Ascending aorta (tissue), 2 donors: ENCODE data around the gene BABAM2. TPM values are rescaled to one million over a fixed set of nuclear protein-coding genes. Genes with fewer than 3 reads are reported as not detected.

Source experiments
- DNase-seq, 2 donors: peaks; one replicate each; pipeline ENCODE4 v3.0.0-alpha.2; 2019; ENCODE audit warnings: low spot score in 2 of 2
- H3K27ac ChIP-seq, 2 donors: fragments of 200-600 bp; sonication (generic); one replicate each; pipeline ENCODE4 v1.5.1; 2016 to 2017; ENCODE audit warnings: mild to moderate bottlenecking in 1 of 2
- H3K27me3 ChIP-seq: fragments of 200-600 bp; sonication (generic); one replicate; pipeline ENCODE4 v1.5.1; 2017
- H3K36me3 ChIP-seq, 2 donors: fragments of 200-600 bp; sonication (generic); one replicate each; pipeline ENCODE4 v1.5.1; 2016
- H3K4me1 ChIP-seq, 2 donors: fragments of 200-600 bp; sonication (generic); one replicate each; pipeline ENCODE4 v1.5.1; 2016 to 2017; ENCODE audit warnings: mild to moderate bottlenecking in 1 of 2
- H3K4me3 ChIP-seq, 2 donors: fragments of 200-600 bp; sonication (generic); one replicate each; pipeline ENCODE4 v1.5.1; 2016 to 2017; ENCODE audit warnings: mild to moderate bottlenecking in 1 of 2
- H3K9me3 ChIP-seq, 2 donors: fragments of 200-600 bp; sonication (generic); one replicate each; pipeline ENCODE4 v1.5.1; 2016
- intact Hi-C: fragments of 100-400 bp; cut with DNase I; formaldehyde crosslinking; loops from one replicate; pipeline ENCODE4 v1.15.1; 2023
- total RNA-seq: library from RNA; depleted of rRNA; stranded (reverse); fragments of >200 nt; gene quantifications from one replicate; pipeline ENCODE4 v1.1.0, GENCODE V29; 2016
- TF ChIP-seq, protein P1 (sequence below), 3 experiments: fragments of 200-600 bp in 2 of 3; fragments of 450-650 bp in 1 of 3; sonication (generic) in 2 of 3; IDR thresholded peaks; one replicate each; pipeline ENCODE4 v1.5.1; 2016 to 2019; ENCODE audit warnings: antibody characterized with exemption in 3 of 3, mild to moderate bottlenecking in 1 of 3, moderate library complexity in 1 of 3

The BABAM2 gene
- total RNA-seq, 1 donor from 2014 or later = 19.6 TPM

- intact Hi-C loops = loop anchor here (5.0 to 10.0 kb wide), 2 partner anchors 172 to 325 kb away; no protein-coding TSS in a partner anchor
- TF ChIP-seq, protein P1, sequence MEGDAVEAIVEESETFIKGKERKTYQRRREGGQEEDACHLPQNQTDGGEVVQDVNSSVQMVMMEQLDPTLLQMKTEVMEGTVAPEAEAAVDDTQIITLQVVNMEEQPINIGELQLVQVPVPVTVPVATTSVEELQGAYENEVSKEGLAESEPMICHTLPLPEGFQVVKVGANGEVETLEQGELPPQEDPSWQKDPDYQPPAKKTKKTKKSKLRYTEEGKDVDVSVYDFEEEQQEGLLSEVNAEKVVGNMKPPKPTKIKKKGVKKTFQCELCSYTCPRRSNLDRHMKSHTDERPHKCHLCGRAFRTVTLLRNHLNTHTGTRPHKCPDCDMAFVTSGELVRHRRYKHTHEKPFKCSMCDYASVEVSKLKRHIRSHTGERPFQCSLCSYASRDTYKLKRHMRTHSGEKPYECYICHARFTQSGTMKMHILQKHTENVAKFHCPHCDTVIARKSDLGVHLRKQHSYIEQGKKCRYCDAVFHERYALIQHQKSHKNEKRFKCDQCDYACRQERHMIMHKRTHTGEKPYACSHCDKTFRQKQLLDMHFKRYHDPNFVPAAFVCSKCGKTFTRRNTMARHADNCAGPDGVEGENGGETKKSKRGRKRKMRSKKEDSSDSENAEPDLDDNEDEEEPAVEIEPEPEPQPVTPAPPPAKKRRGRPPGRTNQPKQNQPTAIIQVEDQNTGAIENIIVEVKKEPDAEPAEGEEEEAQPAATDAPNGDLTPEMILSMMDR (IDR thresholded peaks at IDR 0.05) = no peak
- H3K27ac ChIP-seq = peak overlapping the region; percentile 59 to 80
Observed at GRCh38 chr2:28276807-28277206, 386.3 kb downstream of the BABAM2 start.

GRCh38 chr2:28277466-28277865 is 386.9 kb downstream of the BABAM2 start:
- Histone ChIP-seq H3K4me3 (no peak overlapping the region), H3K27ac (no peak overlapping the region), H3K27me3 (no peaks in the 10 kb centered on the region), H3K36me3 (no peaks in the 10 kb centered on the region), H3K9me3 (no peaks in the 10 kb centered on the region), H3K4me1 (peaks cover 10 to 20% of the 10 kb centered on the region in 2 donors)
- TF ChIP-seq, protein P1 (IDR thresholded peaks at IDR 0.05) = no peak
- intact Hi-C loops = loop anchor here (5.0 to 10.0 kb wide), 2 partner anchors 173 to 325 kb away; no protein-coding TSS in a partner anchor
- DNase-seq = no peak

More at GRCh38 chr2:28276807-28277206, 386.3 kb downstream of the BABAM2 start:
- Histone ChIP-seq H3K27me3 (no peaks in the 10 kb centered on the region), H3K4me3 (no peak overlapping the region), H3K9me3 (no peaks in the 10 kb centered on the region), H3K36me3 (no peaks in the 10 kb centered on the region), H3K4me1 (peaks cover 10 to 20% of the 10 kb centered on the region in 2 donors)
- DNase-seq = no peak

DNA sequence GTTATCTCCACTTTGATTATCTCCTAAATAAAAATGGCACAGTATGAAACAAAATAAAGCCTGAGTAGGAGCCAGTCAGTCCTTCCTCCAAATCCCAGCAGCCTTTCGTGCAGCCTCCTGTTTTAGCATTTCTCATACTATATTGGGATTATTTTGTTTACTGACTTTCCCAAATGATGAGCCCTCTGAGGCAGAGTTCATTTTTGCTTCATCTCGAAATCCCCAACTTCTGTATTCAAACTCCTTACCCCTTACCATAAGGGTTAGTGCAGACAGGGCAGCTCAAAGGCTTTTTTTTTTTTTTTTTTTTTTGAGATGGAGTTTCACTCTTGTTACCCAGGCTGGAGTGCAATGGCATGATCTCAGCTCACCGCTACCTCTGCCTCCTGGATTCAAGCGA is 388.8 kb downstream of the BABAM2 start:
- Histone ChIP-seq H3K9me3 (no peaks in the 10 kb centered on the region), H3K36me3 (no peaks in the 10 kb centered on the region), H3K27ac (no peak overlapping the region), H3K4me3 (no peak overlapping the region), H3K27me3 (no peaks in the 10 kb centered on the region), H3K4me1 (peaks cover 10 to 20% of the 10 kb centered on the region in 2 donors)
- intact Hi-C loops = loop anchor here (5.0 to 10.0 kb wide), 2 partner anchors 175 to 327 kb away; no protein-coding TSS in a partner anchor
- TF ChIP-seq, protein P1 (IDR thresholded peaks at IDR 0.05) = no peak
- no peak for DNase-seq

DNA sequence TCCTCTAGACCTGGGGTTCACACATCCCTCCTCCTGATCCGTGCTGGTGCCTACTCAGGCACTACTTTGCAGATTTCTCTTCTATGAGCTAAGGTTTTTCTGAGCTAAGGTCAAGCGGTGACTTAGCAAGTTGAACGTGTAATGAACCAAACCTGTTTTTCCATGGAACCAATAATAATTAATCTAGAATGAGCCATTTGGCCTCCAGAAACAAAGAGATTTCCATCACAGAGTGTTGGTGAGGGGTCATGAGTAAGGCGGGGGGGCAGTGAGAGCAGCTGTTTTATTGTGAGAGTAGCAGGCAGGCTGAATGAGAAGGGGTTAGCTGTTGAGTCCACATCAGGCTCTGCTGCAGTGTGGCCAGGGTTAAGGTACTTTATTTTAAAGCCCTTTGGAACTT is 390.1 kb downstream of the BABAM2 start:
- TF ChIP-seq, protein P1 (IDR thresholded peaks at IDR 0.05) = no peak
- Histone ChIP-seq H3K4me3 (no peak overlapping the region), H3K27ac (no peak overlapping the region), H3K4me1 (peaks cover 8 to 10% of the 10 kb centered on the region in 2 donors), H3K36me3 (no peaks in the 10 kb centered on the region), H3K27me3 (no peaks in the 10 kb centered on the region), H3K9me3 (no peaks in the 10 kb centered on the region)
- intact Hi-C loops = no loop called here
- DNase-seq = no peak

DNA sequence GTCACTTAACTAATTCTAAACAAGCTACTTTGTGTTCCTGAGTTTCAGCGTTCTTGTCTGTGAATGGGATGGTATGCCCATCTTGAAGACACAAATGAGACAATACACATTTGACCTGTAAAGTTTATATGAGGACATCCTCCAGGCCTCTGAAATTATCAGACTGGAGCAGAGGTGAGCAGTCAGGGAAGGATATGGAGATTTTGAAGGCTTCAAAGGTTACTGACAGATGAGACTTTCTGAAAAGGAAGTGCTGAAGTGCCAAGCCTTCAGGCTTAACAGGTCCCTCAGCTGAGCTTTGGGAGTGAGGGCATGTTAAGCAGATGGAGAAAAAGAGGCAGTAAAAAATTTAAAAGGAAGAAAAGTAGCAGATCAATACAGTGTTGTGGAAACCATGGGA is 391.2 kb downstream of the BABAM2 start:
- Histone ChIP-seq H3K36me3 (no peaks in the 10 kb centered on the region), H3K4me3 (no peak overlapping the region), H3K9me3 (no peaks in the 10 kb centered on the region), H3K27ac (no peak overlapping the region), H3K4me1 (peaks cover 7 to 8% of the 10 kb centered on the region in 2 donors), H3K27me3 (no peaks in the 10 kb centered on the region)
- DNase-seq = no peak
- TF ChIP-seq, protein P1 (IDR thresholded peaks at IDR 0.05) = no peak
- intact Hi-C loops = no loop called here

- TF ChIP-seq, protein P1 (IDR thresholded peaks at IDR 0.05) = no peak
- intact Hi-C loops = no loop called here
- H3K4me3 ChIP-seq = no peak overlapping the region
- H3K27me3 ChIP-seq = no peaks in the 10 kb centered on the region
- DNase-seq = no peak
- H3K9me3 ChIP-seq = no peaks in the 10 kb centered on the region
- H3K36me3 ChIP-seq = no peaks in the 10 kb centered on the region
- peaks cover 5 to 6% of the 10 kb centered on the region in 2 donors for H3K4me1 ChIP-seq
- H3K27ac ChIP-seq = no peak overlapping the region
Observed at GRCh38 chr2:28282248-28282647, 391.7 kb downstream of the BABAM2 start.
